ENCODE data around the gene ERGIC1. TPM values are rescaled to one million over a fixed set of nuclear protein-coding genes. Genes with fewer than 3 reads are reported as not detected.

ERGIC1 gene
- total and polyA plus RNA-seq, 2 of the 13 experiments (the other 11 are each of a cell fraction or from before 2014, with no cell fraction given) = 78.5 to 184 TPM

- TF ChIP-seq ZNF496 (CRISPR knock-in tag; IDR thresholded peaks at IDR 0.05; ENCODE audit: insufficient replicate concordance) = no peak
- no peak for TF ChIP-seq SOX13 (IDR thresholded peaks at IDR 0.05)
- peak in 1 of 2 experiments; percentile 22; a peak in 1 of 4 replicates for TF ChIP-seq SOX13 (CRISPR knock-in tag; conservative IDR thresholded peaks at IDR 0.05 in 1 of 2, IDR thresholded peaks at IDR 0.05 in 1 of 2)
- TF ChIP-seq, protein P1, sequence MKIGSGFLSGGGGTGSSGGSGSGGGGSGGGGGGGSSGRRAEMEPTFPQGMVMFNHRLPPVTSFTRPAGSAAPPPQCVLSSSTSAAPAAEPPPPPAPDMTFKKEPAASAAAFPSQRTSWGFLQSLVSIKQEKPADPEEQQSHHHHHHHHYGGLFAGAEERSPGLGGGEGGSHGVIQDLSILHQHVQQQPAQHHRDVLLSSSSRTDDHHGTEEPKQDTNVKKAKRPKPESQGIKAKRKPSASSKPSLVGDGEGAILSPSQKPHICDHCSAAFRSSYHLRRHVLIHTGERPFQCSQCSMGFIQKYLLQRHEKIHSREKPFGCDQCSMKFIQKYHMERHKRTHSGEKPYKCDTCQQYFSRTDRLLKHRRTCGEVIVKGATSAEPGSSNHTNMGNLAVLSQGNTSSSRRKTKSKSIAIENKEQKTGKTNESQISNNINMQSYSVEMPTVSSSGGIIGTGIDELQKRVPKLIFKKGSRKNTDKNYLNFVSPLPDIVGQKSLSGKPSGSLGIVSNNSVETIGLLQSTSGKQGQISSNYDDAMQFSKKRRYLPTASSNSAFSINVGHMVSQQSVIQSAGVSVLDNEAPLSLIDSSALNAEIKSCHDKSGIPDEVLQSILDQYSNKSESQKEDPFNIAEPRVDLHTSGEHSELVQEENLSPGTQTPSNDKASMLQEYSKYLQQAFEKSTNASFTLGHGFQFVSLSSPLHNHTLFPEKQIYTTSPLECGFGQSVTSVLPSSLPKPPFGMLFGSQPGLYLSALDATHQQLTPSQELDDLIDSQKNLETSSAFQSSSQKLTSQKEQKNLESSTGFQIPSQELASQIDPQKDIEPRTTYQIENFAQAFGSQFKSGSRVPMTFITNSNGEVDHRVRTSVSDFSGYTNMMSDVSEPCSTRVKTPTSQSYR (CRISPR knock-in tag; IDR thresholded peaks at IDR 0.05; ENCODE audit: borderline replicate concordance) = peak; percentile 66; the same call in 1 of the 2 replicates
- peak; percentile 58; the same call in 1 of the 2 replicates for TF ChIP-seq HNF4G (IDR thresholded peaks at IDR 0.05; ENCODE audit: borderline replicate concordance, low read depth, low read length)
- no peak for TF ChIP-seq HNF4G (CRISPR knock-in tag; IDR thresholded peaks at IDR 0.05; ENCODE audit: borderline replicate concordance, low read depth)
- TF ChIP-seq HDAC1 (CRISPR knock-in tag; IDR thresholded peaks at IDR 0.05) = 0 out of 2 replicates have a peak, but pooled peaks have one; percentile 21
- TF ChIP-seq MBD4 (IDR thresholded peaks at IDR 0.05; ENCODE audit: borderline replicate concordance, low read length) = no peak
Observed at GRCh38 chr5:172818081-172818480, 16.0 kb upstream of the ERGIC1 start (continued).

DNA sequence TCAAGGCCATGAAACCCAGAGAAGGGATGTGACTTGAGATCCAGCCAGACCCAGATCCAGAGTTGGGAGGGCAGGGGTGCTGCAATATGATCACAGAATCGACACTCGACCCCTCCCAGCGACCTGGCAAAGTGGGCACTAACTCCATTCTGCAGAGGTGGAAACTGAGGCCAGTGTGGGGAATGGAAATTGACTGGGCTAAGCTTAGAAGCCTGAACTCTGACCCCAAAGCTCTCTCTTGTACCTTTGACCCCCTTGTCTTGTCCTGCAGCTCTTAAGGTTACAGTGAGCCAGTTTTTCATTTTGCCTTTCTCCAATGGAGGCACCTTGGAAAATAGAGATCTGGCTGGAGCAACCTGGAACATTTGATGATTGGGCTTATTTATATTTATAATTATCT lies 14.5 kb upstream of the ERGIC1 start:
- no peaks in the 10 kb centered on the region for H3K9me3 ChIP-seq (ENCODE audit: low read length)
- ATAC-seq (no peak), FAIRE-seq (no peak), DNase-seq (ENCODE audit: low spot score) (no peak)
- no peaks in the 10 kb centered on the region for H3K79me2 ChIP-seq (ENCODE audit: insufficient read depth, low read length)
- no peak overlapping the region for H3K27ac ChIP-seq (ENCODE audit: extremely low read length, insufficient read depth, low read length)
- H2AFZ ChIP-seq (ENCODE audit: low read length) = no peak overlapping the region
- no peaks in the 10 kb centered on the region for H3K27me3 ChIP-seq (ENCODE audit: control insufficient read depth in 1 of 2, insufficient read depth in 2 of 2, low read length in 2 of 2)
- 25% methylated on average over 2 of the region's 3 CpGs for WGBS (ENCODE audit: low lambda C conversion rate)
- intact Hi-C loops (cut with micrococcal nuclease; ENCODE audit: unreplicated experiment) = no loop called here
- ChIA-PET POLR2A (no interaction called here), CTCF (ENCODE audit: low intra/inter-chr PET ratio, low total read pairs) (no interaction called here)
- no TSS peak for BruUV-seq (replicated peaks)
- no peaks in the 10 kb centered on the region for H4K20me1 ChIP-seq (ENCODE audit: insufficient read depth, low read length)
- no peaks in the 10 kb centered on the region for H3K36me3 ChIP-seq (replicated peaks in 1 of 2; ENCODE audit: control insufficient read depth in 1 of 2, insufficient read depth in 2 of 2, low read length in 2 of 2)
- peak overlapping the region; percentile 62 for H3K4me2 ChIP-seq (ENCODE audit: low read depth, low read length)
- in situ Hi-C loops (cut with HindIII; ENCODE audit: extremely low pct_ligation_motif_present, low pct_unique_long_range_greater_than_20kb) = no loop called here
- peaks cover 53% of the 10 kb centered on the region for H3K4me1 ChIP-seq (ENCODE audit: insufficient read depth, low read length)
- H3K4me3 ChIP-seq (replicated peaks in 1 of 3; ENCODE audit: insufficient read depth in 1 of 3, low read depth in 2 of 3, low read length in 3 of 3) = peak overlapping the region in 1 of 3 experiments; percentile 21; a peak in 1 of 6 replicates
- TF ChIP-seq ZNF629 (CRISPR knock-in tag; conservative IDR thresholded peaks at IDR 0.05) (peak; percentile 83), ARNT2 (CRISPR knock-in tag; IDR thresholded peaks at IDR 0.05; ENCODE audit: low read depth) (no peak)
- H3K9ac ChIP-seq (ENCODE audit: insufficient read depth, low read depth, low read length) = no peak overlapping the region
